Epithelial cell of proximal tubule (primary cell): ENCODE data around the gene ZFYVE27. TPM values are rescaled to one million over a fixed set of nuclear protein-coding genes. Genes with fewer than 3 reads are reported as not detected.

Source experiments
- DNase-seq: peaks from one replicate; pipeline ENCODE4 v3.0.0-alpha.2; 2011; ENCODE audit warnings: low read depth
- H3K4me3 ChIP-seq: 2 replicates; pipeline ENCODE4 v1.5.1; 2011; ENCODE audit warnings: low read depth, mild to moderate bottlenecking, low read length
- total RNA-seq: library from RNA; depleted of rRNA; stranded (reverse); fragments of >200 nt; gene quantifications from 2 replicates; pipeline ENCODE4 v1.2.3, GENCODE V29; 2015
- TF ChIP-seq, protein P1 (sequence below): conservative IDR thresholded peaks from 2 replicates; pipeline ENCODE4 v1.5.1; 2012; ENCODE audit warnings: low read depth, mild to moderate bottlenecking, low read length

ZFYVE27 gene
- total RNA-seq, 1 donor from 2014 or later: 13.5 TPM

- TF ChIP-seq, protein P1, sequence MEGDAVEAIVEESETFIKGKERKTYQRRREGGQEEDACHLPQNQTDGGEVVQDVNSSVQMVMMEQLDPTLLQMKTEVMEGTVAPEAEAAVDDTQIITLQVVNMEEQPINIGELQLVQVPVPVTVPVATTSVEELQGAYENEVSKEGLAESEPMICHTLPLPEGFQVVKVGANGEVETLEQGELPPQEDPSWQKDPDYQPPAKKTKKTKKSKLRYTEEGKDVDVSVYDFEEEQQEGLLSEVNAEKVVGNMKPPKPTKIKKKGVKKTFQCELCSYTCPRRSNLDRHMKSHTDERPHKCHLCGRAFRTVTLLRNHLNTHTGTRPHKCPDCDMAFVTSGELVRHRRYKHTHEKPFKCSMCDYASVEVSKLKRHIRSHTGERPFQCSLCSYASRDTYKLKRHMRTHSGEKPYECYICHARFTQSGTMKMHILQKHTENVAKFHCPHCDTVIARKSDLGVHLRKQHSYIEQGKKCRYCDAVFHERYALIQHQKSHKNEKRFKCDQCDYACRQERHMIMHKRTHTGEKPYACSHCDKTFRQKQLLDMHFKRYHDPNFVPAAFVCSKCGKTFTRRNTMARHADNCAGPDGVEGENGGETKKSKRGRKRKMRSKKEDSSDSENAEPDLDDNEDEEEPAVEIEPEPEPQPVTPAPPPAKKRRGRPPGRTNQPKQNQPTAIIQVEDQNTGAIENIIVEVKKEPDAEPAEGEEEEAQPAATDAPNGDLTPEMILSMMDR: no peak
- H3K4me3 ChIP-seq: peak overlapping the region; percentile 96
- no peak for DNase-seq
These were observed 890 bp downstream of the ZFYVE27 start for GRCh38 chr10:97737770-97738265.

DNA sequence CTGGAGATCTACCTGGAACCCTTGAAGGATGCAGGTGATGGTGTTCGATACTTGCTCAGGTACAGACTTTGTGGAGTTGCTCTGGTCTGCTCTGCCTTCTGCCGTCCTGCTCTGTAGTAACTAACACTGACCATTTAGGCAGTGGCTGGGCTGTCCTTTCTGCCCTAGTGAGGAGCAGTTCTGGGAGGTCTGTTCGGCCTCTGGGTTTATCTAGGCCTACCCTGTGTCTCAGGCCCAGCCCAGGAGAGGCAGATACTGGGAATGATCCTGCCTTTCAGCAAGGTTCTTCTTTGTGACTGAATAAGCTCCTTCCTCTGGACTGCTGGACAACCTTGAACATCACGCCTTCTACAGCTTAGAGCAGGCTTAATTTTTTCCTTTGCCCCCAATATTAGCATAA, 1.7 kb downstream of the ZFYVE27 start:
- no peak for DNase-seq
- TF ChIP-seq, protein P1: no peak
- peak overlapping the region; percentile 96 for H3K4me3 ChIP-seq

- no peak for DNase-seq
- TF ChIP-seq, protein P1: no peak
- H3K4me3 ChIP-seq: no peak overlapping the region
These were observed 3.7 kb downstream of the ZFYVE27 start for GRCh38 chr10:97740613-97741012.

- no peak for DNase-seq
- no peak overlapping the region for H3K4me3 ChIP-seq
These were observed 6.4 kb downstream of the ZFYVE27 start for GRCh38 chr10:97743169-97743943.

DNA sequence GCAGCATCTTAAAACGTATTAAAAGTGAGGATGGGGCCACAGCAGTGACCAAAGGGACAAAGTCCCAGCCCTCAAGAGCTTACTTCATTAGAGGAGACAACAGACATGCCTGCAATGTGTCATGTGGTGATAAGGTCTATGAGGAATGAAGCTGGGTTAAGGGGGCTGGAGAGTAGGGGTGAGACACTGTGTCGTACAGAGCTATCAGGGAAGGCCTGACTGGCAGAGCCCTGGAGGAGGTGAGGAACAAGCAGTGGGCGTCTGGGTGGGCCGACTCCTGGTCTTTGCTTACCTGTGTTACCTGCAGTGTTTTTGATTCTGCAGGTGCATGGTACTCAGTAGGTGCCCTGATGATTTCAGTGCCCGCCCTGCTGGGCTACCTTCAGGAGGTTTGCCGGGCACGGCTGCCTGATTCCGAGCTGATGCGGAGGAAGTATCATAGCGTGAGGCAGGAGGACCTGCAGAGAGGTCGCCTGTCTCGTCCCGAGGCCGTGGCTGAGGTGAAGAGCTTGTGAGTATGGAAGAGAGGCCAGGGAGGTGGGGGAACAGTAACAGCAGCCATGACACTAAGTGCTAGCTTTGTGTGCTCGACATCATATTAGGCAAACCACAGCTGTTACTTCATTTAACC, 7.6 kb downstream of the ZFYVE27 start:
- no peak for DNase-seq
- no peak overlapping the region for H3K4me3 ChIP-seq
- TF ChIP-seq, protein P1: no peak

More at GRCh38 chr10:97743169-97743943, 6.4 kb downstream of the ZFYVE27 start:
- TF ChIP-seq, protein P1: no peak

DNA sequence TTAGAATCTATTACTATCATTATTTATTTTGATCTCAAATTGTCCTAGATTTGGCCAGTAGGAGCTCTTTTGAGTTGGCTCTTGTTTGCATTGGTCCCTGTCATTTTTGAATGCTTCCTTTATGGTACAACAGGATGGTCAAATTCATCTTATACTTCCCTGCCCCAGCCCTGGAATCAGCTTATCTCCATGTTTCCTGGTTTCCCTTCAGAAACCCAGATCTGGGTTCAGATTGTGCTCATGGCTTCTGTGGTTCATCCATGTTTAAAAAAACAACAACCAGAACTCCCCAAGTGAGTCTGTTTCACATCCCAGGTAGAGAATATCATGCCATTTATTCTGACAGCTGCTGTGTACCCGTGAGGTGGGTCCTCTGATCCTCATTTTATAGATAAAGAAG, 10.6 kb downstream of the ZFYVE27 start:
- H3K4me3 ChIP-seq: no peak overlapping the region
- no peak for DNase-seq
- TF ChIP-seq, protein P1: no peak
